Measurements from ENCODE around the gene SCT.

DNA sequence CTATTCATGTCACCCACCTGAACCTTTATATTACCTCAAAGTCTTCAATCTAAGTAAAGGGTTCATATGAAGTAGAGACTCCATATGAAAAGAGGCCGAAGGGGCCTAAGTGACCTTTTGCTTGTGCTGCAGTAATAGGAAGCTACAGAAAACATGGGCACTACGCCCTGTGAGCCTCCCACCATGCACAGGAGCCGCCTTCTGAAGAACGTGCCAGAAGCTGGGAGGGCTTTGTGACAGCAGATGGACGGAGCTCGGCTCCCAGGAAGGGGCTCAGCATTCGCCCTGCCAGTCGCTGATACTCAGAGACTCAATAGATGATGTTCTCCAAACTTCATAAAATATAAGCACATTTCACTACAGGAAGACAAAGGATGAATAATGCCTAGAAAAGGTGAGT, 46.9 kb upstream of the SCT start:
- TF ChIP-seq, protein P1, sequence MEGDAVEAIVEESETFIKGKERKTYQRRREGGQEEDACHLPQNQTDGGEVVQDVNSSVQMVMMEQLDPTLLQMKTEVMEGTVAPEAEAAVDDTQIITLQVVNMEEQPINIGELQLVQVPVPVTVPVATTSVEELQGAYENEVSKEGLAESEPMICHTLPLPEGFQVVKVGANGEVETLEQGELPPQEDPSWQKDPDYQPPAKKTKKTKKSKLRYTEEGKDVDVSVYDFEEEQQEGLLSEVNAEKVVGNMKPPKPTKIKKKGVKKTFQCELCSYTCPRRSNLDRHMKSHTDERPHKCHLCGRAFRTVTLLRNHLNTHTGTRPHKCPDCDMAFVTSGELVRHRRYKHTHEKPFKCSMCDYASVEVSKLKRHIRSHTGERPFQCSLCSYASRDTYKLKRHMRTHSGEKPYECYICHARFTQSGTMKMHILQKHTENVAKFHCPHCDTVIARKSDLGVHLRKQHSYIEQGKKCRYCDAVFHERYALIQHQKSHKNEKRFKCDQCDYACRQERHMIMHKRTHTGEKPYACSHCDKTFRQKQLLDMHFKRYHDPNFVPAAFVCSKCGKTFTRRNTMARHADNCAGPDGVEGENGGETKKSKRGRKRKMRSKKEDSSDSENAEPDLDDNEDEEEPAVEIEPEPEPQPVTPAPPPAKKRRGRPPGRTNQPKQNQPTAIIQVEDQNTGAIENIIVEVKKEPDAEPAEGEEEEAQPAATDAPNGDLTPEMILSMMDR (IDR thresholded peaks at IDR 0.05), result no peak
- TF ChIP-seq POLR2A (IDR thresholded peaks at IDR 0.05) (no peak), POLR2AphosphoS5 (IDR thresholded peaks at IDR 0.05; ENCODE audit: insufficient read depth in 1 of 2, low read depth in 1 of 2) (no peak)
